ENCODE results near the gene TMEM87A.

DNA sequence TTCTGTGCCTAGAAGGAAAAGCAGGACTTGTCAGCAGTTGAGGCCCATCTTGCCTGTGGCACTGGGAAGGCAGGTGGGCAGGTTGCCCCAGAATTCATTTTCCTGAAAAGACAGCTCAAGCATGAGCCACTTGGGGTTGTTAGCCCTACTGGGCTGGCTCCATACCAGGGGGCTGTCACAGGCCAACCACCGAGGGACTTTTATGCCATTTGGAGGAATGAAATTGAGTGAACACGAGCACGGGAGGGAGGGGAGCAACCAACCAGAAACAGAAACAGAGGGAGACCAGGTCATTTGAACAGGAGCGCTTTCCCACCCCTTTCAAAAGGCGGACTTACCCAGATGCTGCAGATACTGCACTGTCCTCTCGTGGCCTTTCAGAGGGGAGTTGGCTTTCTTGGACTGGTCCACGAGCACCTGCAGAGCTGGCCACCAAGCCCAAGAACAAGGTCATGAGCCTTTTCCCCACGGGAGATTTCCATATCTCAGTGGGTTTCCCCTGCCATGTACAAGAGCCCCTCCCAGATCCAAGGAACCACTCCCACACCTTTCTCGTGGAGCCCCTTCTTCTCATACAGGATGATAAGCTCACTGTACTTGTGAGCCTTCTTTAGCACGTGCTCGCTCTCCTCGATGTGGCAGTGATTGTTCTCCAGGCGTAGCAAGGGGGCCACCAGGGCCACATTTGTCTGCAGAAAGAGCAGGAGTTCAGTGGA, 106.8 kb downstream of the TMEM87A start:
- TF ChIP-seq, protein P1, sequence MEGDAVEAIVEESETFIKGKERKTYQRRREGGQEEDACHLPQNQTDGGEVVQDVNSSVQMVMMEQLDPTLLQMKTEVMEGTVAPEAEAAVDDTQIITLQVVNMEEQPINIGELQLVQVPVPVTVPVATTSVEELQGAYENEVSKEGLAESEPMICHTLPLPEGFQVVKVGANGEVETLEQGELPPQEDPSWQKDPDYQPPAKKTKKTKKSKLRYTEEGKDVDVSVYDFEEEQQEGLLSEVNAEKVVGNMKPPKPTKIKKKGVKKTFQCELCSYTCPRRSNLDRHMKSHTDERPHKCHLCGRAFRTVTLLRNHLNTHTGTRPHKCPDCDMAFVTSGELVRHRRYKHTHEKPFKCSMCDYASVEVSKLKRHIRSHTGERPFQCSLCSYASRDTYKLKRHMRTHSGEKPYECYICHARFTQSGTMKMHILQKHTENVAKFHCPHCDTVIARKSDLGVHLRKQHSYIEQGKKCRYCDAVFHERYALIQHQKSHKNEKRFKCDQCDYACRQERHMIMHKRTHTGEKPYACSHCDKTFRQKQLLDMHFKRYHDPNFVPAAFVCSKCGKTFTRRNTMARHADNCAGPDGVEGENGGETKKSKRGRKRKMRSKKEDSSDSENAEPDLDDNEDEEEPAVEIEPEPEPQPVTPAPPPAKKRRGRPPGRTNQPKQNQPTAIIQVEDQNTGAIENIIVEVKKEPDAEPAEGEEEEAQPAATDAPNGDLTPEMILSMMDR (IDR thresholded peaks at IDR 0.05 in 8 of 11, conservative IDR thresholded peaks at IDR 0.05 in 3 of 11) = no peak
- TF ChIP-seq POLR2AphosphoS5 (IDR thresholded peaks at IDR 0.05) (no peak), POLR2A (IDR thresholded peaks at IDR 0.05) (no peak)

Measured in spleen (tissue), 7 donors.